ENCODE results near the gene NECTIN3.

The NECTIN3 gene

DNA sequence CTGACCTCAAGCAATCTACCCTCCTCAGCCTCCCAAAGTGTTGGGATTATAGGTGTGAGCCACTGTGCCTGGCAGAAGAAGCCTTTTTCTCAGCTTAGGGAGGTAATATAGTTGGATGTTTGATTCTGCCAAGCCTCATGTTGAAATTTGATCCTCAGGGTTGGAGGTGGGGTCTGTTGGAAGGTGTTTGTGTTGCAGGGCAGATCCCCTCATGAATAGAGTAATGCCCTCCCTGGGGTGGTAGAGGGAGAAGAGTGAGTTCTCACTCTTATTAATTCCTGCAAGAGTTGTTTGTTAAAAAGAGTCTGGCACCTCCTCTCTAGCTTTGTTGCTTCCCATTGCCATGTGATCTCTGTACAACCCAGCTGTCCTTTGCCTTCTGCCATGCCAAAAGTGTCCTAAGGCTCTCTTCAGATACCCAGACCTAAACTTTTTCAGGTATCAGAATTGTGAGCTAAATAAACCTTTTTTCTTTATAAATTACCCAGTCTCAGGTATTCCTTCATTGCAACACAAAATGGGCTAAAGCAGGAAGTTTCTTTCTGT lies 16.4 kb downstream of the NECTIN3 start:
- Histone ChIP-seq H3K4me3 (ENCODE audit: low read length) (no peak overlapping the region), H3K56ac (ENCODE audit: low read length) (peak overlapping the region; percentile 71), H3K79me2 (ENCODE audit: control insufficient read depth, insufficient read depth, low read length) (peaks cover 37% of the 10 kb centered on the region), H3K36me3 (ENCODE audit: control insufficient read depth, insufficient read depth, low read length) (no peaks in the 10 kb centered on the region), H3K4ac (ENCODE audit: low read depth, low read length) (no peak overlapping the region), H3K27me3 (ENCODE audit: insufficient read depth, low read length, poor library complexity) (no peaks in the 10 kb centered on the region), H4K5ac (ENCODE audit: low read length) (no peak overlapping the region), H3K9ac (ENCODE audit: low read length) (no peak overlapping the region), H2BK120ac (ENCODE audit: low read depth, low read length) (no peak overlapping the region), H2BK15ac (replicated peaks; ENCODE audit: low read depth) (no peak overlapping the region), H3K4me2 (ENCODE audit: low read length) (no peak overlapping the region), H3K4me1 (ENCODE audit: control insufficient read depth, low read depth, low read length) (peaks cover 5% of the 10 kb centered on the region), H3K18ac (ENCODE audit: low read length) (no peak overlapping the region), H3K23ac (ENCODE audit: low read length) (no peak overlapping the region), H4K8ac (ENCODE audit: low read depth, low read length) (no peak overlapping the region), H3K79me1 (ENCODE audit: low read length) (peaks cover 10% of the 10 kb centered on the region), H2AK5ac (ENCODE audit: low read length) (no peak overlapping the region), H3K27ac (ENCODE audit: low read depth, low read length) (peak overlapping the region; percentile 45), H2BK5ac (ENCODE audit: low read length) (no peak overlapping the region)
- peak; percentile 87 for DNase-seq

DNA sequence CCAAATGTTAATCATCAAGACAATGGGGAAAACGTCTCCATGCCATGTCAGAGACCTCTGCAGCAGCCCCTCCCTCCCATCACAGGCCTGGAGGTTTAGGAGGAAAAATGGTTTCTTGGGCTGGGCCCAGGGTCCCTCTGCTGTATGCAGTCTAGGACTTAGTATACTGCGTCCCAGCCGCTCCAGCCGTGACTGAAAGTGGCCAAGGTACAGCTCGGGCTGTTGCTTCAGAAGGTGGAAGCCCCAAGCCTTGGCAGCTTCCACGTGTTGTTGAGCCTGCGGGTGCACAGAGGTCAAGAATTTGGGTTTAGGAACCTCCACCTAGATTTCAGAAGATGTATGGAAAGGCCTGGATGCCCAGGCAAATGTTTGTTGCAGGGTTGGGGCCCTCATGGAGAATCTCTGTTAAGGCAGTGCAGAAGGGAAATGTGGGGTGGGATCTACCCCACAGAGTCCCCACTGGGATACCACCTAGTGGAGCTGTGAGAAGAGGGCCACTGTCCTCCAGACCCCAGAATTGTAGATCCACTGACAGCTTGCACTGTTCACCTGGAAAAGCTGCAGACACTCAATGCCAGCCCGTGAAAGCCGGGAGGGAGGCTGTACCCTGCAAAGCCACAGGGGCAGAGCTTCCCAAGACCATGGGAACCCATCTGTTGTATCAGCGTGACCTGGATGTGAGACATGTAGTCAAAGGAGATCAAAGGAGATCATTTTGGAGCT lies 25.0 kb downstream of the NECTIN3 start:
- Histone ChIP-seq H3K56ac (ENCODE audit: low read length) (no peak overlapping the region), H3K79me1 (ENCODE audit: low read length) (peaks cover 7% of the 10 kb centered on the region), H4K5ac (ENCODE audit: low read length) (no peak overlapping the region), H3K27ac (ENCODE audit: low read depth, low read length) (no peak overlapping the region), H2BK15ac (replicated peaks; ENCODE audit: low read depth) (no peak overlapping the region), H3K18ac (ENCODE audit: low read length) (no peak overlapping the region), H4K8ac (ENCODE audit: low read depth, low read length) (no peak overlapping the region), H3K4me1 (ENCODE audit: control insufficient read depth, low read depth, low read length) (peaks cover 3% of the 10 kb centered on the region), H2BK120ac (ENCODE audit: low read depth, low read length) (no peak overlapping the region), H2AK5ac (ENCODE audit: low read length) (no peak overlapping the region), H3K23ac (ENCODE audit: low read length) (no peak overlapping the region), H3K9ac (ENCODE audit: low read length) (no peak overlapping the region), H3K4me3 (ENCODE audit: low read length) (no peak overlapping the region), H3K4me2 (ENCODE audit: low read length) (no peak overlapping the region), H3K79me2 (ENCODE audit: control insufficient read depth, insufficient read depth, low read length) (peaks cover 41% of the 10 kb centered on the region), H2BK5ac (ENCODE audit: low read length) (no peak overlapping the region), H3K36me3 (ENCODE audit: control insufficient read depth, insufficient read depth, low read length) (no peaks in the 10 kb centered on the region), H3K27me3 (ENCODE audit: insufficient read depth, low read length, poor library complexity) (no peaks in the 10 kb centered on the region), H3K4ac (ENCODE audit: low read depth, low read length) (no peak overlapping the region)
- DNase-seq, result no peak
- no CpG with 5 or more reads among the region's 10 CpGs for WGBS (ENCODE audit: extremely low coverage, insufficient coverage, low lambda C conversion rate)

DNA sequence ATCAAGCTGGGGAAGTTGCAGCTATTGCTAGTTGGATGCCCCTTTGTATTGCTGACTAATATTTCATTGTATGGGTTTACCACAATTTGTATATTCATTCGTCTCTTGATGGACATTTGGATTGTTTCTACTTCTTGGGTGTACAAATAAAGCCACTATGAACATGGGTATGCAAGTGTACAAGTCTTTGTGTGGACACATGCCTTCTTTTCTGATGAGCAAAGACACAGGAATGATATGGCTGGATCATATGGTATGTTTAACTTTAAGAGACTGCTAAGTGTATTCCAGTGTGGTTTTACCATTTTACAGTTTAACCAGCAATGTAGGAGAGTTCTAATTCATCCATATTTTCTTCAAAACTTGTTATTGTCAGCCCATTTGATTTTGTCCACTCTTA lies 32.2 kb downstream of the NECTIN3 start:
- Histone ChIP-seq H3K27me3 (ENCODE audit: insufficient read depth, low read length, poor library complexity) (no peaks in the 10 kb centered on the region), H3K27ac (ENCODE audit: low read depth, low read length) (no peak overlapping the region), H3K23ac (ENCODE audit: low read length) (no peak overlapping the region), H3K56ac (ENCODE audit: low read length) (no peak overlapping the region), H3K79me1 (ENCODE audit: low read length) (no peaks in the 10 kb centered on the region), H3K36me3 (ENCODE audit: control insufficient read depth, insufficient read depth, low read length) (no peaks in the 10 kb centered on the region), H2BK5ac (ENCODE audit: low read length) (no peak overlapping the region), H4K8ac (ENCODE audit: low read depth, low read length) (no peak overlapping the region), H3K4ac (ENCODE audit: low read depth, low read length) (no peak overlapping the region), H4K5ac (ENCODE audit: low read length) (no peak overlapping the region), H3K18ac (ENCODE audit: low read length) (no peak overlapping the region), H2BK15ac (replicated peaks; ENCODE audit: low read depth) (no peak overlapping the region), H3K4me1 (ENCODE audit: control insufficient read depth, low read depth, low read length) (peaks cover 3% of the 10 kb centered on the region), H3K4me3 (ENCODE audit: low read length) (no peak overlapping the region), H3K9ac (ENCODE audit: low read length) (no peak overlapping the region), H2BK120ac (ENCODE audit: low read depth, low read length) (no peak overlapping the region), H2AK5ac (ENCODE audit: low read length) (no peak overlapping the region), H3K4me2 (ENCODE audit: low read length) (no peak overlapping the region), H3K79me2 (ENCODE audit: control insufficient read depth, insufficient read depth, low read length) (peaks cover 34% of the 10 kb centered on the region)
- no peak for DNase-seq
- no CpG with 5 or more reads among the region's 1 CpG for WGBS (ENCODE audit: extremely low coverage, insufficient coverage, low lambda C conversion rate)

DNA sequence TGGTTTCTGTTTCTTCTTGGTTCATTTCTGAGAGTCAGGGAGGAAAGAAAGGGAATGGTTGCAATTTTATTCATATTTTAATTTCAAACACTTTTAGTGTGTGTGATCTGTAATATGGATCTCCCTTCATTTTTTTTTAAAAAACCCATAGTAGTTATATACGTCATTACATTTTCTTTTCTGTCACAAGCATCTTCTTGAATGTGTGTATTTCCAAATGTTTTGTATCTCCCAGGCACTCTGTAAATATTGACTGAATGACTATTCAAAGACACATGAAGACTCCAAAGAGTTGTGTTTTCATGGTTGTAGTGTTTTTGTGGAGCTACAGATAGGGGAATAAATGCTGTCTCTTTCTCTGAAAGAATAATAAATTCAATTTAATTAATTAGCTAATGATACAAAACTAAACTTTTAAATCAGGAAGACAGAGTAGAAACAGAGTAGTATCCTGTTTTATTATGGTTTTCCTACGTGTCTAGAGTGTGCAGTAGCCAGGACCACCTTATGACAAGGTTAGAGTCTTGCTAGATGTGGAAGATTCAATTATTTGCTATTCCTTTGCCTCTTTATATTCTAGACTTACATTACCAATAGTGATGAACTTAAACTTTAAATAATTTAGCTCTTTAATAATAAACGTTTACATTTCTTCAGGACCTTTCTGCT lies 35.5 kb downstream of the NECTIN3 start:
- H2BK15ac ChIP-seq (replicated peaks; ENCODE audit: low read depth), result no peak overlapping the region
- H3K36me3 ChIP-seq (ENCODE audit: control insufficient read depth, insufficient read depth, low read length), result no peaks in the 10 kb centered on the region
- H2BK5ac ChIP-seq (ENCODE audit: low read length), result no peak overlapping the region
- H3K56ac ChIP-seq (ENCODE audit: low read length), result no peak overlapping the region
- no peaks in the 10 kb centered on the region for H3K27me3 ChIP-seq (ENCODE audit: insufficient read depth, low read length, poor library complexity)
- H3K23ac ChIP-seq (ENCODE audit: low read length), result no peak overlapping the region
- H3K27ac ChIP-seq (ENCODE audit: low read depth, low read length), result no peak overlapping the region
- H4K5ac ChIP-seq (ENCODE audit: low read length), result no peak overlapping the region
- H2BK120ac ChIP-seq (ENCODE audit: low read depth, low read length), result no peak overlapping the region
- no peak overlapping the region for H4K8ac ChIP-seq (ENCODE audit: low read depth, low read length)
- no peak overlapping the region for H2AK5ac ChIP-seq (ENCODE audit: low read length)
- no peak for DNase-seq
- no CpG with 5 or more reads among the region's 3 CpGs for WGBS (ENCODE audit: extremely low coverage, insufficient coverage, low lambda C conversion rate)
- no peak overlapping the region for H3K4me2 ChIP-seq (ENCODE audit: low read length)
- peaks cover 3% of the 10 kb centered on the region for H3K79me1 ChIP-seq (ENCODE audit: low read length)
- H3K9ac ChIP-seq (ENCODE audit: low read length), result no peak overlapping the region
- no peak overlapping the region for H3K4me3 ChIP-seq (ENCODE audit: low read length)
- no peak overlapping the region for H3K18ac ChIP-seq (ENCODE audit: low read length)
- H3K4ac ChIP-seq (ENCODE audit: low read depth, low read length), result no peak overlapping the region
- H3K79me2 ChIP-seq (ENCODE audit: control insufficient read depth, insufficient read depth, low read length), result peaks cover 39% of the 10 kb centered on the region
- H3K4me1 ChIP-seq (ENCODE audit: control insufficient read depth, low read depth, low read length), result peaks cover 1% of the 10 kb centered on the region

DNA sequence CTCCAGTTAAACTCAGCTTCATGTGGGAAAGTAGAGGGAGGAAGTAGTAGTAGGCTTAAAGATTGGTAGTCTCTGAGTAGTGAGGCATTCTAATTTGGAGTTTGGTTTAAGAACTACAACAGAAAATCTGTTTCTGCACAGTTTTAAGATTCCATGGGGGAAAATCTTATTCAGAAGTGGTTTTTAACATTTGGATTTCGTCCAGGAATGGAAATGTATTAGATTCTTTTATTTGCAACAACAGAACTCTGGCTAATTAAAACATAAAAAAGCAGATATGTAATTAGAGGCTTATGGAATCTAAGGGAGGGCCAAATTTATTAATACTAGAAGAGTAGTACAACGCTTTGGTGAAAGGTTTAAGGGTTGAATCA lies 36.0 kb downstream of the NECTIN3 start:
- no peak overlapping the region for H2BK5ac ChIP-seq (ENCODE audit: low read length)

More for the DNA sequence above, 36.0 kb downstream of the NECTIN3 start:
- no peak overlapping the region for H3K4me3 ChIP-seq (ENCODE audit: low read length)
- DNase-seq, result no peak
- no peak overlapping the region for H3K23ac ChIP-seq (ENCODE audit: low read length)
- no peaks in the 10 kb centered on the region for H3K36me3 ChIP-seq (ENCODE audit: control insufficient read depth, insufficient read depth, low read length)
- peaks cover 1% of the 10 kb centered on the region for H3K4me1 ChIP-seq (ENCODE audit: control insufficient read depth, low read depth, low read length)
- H3K18ac ChIP-seq (ENCODE audit: low read length), result no peak overlapping the region
- H3K27ac ChIP-seq (ENCODE audit: low read depth, low read length), result no peak overlapping the region
- no peak overlapping the region for H2AK5ac ChIP-seq (ENCODE audit: low read length)
- no peak overlapping the region for H4K5ac ChIP-seq (ENCODE audit: low read length)
- H3K27me3 ChIP-seq (ENCODE audit: insufficient read depth, low read length, poor library complexity), result no peaks in the 10 kb centered on the region
- H3K79me2 ChIP-seq (ENCODE audit: control insufficient read depth, insufficient read depth, low read length), result peaks cover 36% of the 10 kb centered on the region
- no peak overlapping the region for H3K4ac ChIP-seq (ENCODE audit: low read depth, low read length)
- H4K8ac ChIP-seq (ENCODE audit: low read depth, low read length), result no peak overlapping the region
- H3K4me2 ChIP-seq (ENCODE audit: low read length), result no peak overlapping the region
- no peak overlapping the region for H2BK120ac ChIP-seq (ENCODE audit: low read depth, low read length)
- H3K56ac ChIP-seq (ENCODE audit: low read length), result no peak overlapping the region
- H2BK15ac ChIP-seq (replicated peaks; ENCODE audit: low read depth), result no peak overlapping the region
- WGBS (ENCODE audit: extremely low coverage, insufficient coverage, low lambda C conversion rate), result no CpG with 5 or more reads among the region's 2 CpGs
- peaks cover 3% of the 10 kb centered on the region for H3K79me1 ChIP-seq (ENCODE audit: low read length)
- no peak overlapping the region for H3K9ac ChIP-seq (ENCODE audit: low read length)
